K562 (cell line): ENCODE measurements around the gene PPM1G.

Experiments
- CTCF ChIP-seq, 3 experiments: IDR thresholded peaks in 2 of 3; conservative IDR thresholded peaks in 1 of 3; 2 replicates each; pipeline ENCODE4 v1.5.1; 2011 to 2012; ENCODE audit warnings: low read length in 3 of 3, mild to moderate bottlenecking in 3 of 3, control low read depth in 2 of 3, improper control_type of control experiment in 1 of 3, inconsistent platforms in 1 of 3, low read depth in 1 of 3, mixed read lengths in 1 of 3, moderate library complexity in 1 of 3; ENCODE audit not compliant: insufficient read depth in 2 of 3
- DACH1 ChIP-seq: fragments of 450-650 bp; IDR thresholded peaks from 2 replicates; pipeline ENCODE4 v1.6.1; 2018; ENCODE audit not compliant: partially characterized antibody
- JUND ChIP-seq, 2 experiments: IDR thresholded peaks; 2 replicates in 1 of 2; 3 replicates in 1 of 2; pipeline ENCODE4 v1.6.1; 2011; ENCODE audit warnings: borderline replicate concordance in 2 of 2, low read depth in 2 of 2, low read length in 2 of 2, improper control_type of control experiment in 1 of 2, missing biosample characterization in 1 of 2, missing genetic modification characterization in 1 of 2, missing genetic modification reagents in 1 of 2
- MEF2A ChIP-seq: IDR thresholded peaks from 2 replicates; pipeline ENCODE4 v1.6.1; 2011; ENCODE audit warnings: low read depth, mild to moderate bottlenecking, low read length, moderate library complexity; ENCODE audit not compliant: control insufficient read depth
- MXD1 ChIP-seq: fragments of 250-450 bp; sonication (Bioruptor Pico); IDR thresholded peaks from 2 replicates; pipeline ENCODE4 v1.8.0; 2021; ENCODE audit warnings: borderline replicate concordance, mild to moderate bottlenecking, moderate library complexity; ENCODE audit not compliant: poor library complexity, severe bottlenecking
- ZNF76 ChIP-seq: fragments of 250-450 bp; sonication (Bioruptor Pico); IDR thresholded peaks from 2 replicates; pipeline ENCODE4 v1.4.0; 2020; ENCODE audit warnings: mild to moderate bottlenecking, moderate library complexity, borderline replicate concordance

GRCh38 chr2:27354597-27354927 lies 54.8 kb downstream of the PPM1G start:
- TF ChIP-seq MEF2A (no peak), CTCF (IDR thresholded peaks at IDR 0.05 in 2 of 3, conservative IDR thresholded peaks at IDR 0.05 in 1 of 3; ENCODE audit: insufficient read depth in 2 of 3, low read depth in 1 of 3, low read length in 3 of 3) (no peak), JUND (IDR thresholded peaks at IDR 0.05; ENCODE audit: borderline replicate concordance, low read depth, low read length) (no peak), JUND (tag; IDR thresholded peaks at IDR 0.05; ENCODE audit: borderline replicate concordance, low read depth, low read length) (no peak), ZNF76 (CRISPR knock-in tag) (no peak), DACH1 (no peak), MXD1 (CRISPR knock-in tag) (no peak)
